Astrocyte (in vitro differentiated cells and primary cell): ENCODE measurements around the gene VAV1. TPM values are rescaled to one million over a fixed set of nuclear protein-coding genes. Genes with fewer than 3 reads are reported as not detected.
"Not testable (repeated sequence)": the region's sequence is repeated elsewhere in the genome, so short reads cannot be mapped to it uniquely, and the experiment has no call there.

Experiments used
- DNase-seq: peaks from one replicate; pipeline ENCODE4 v3.0.0-alpha.2; 2010; ENCODE audit warnings: low read depth
- FAIRE-seq: peaks from 2 replicates; lab custom pipeline; 2011; peaks lifted over from hg19 to GRCh38; lab: Jason Lieb, UNC
- H2AFZ ChIP-seq: 2 replicates; pipeline ENCODE4 v1.6.0; 2012; ENCODE audit warnings: low read depth, low read length, inconsistent platforms
- H3K27ac ChIP-seq: 2 replicates; pipeline ENCODE4 v1.5.1; 2011; ENCODE audit warnings: low read depth, low read length, inconsistent platforms
- H3K27me3 ChIP-seq: 2 replicates; pipeline ENCODE4 v1.6.0; 2011; ENCODE audit warnings: low read length, inconsistent platforms; ENCODE audit not compliant: insufficient read depth
- H3K36me3 ChIP-seq: 2 replicates; pipeline ENCODE4 v1.5.1; 2011; ENCODE audit warnings: low read length, inconsistent platforms; ENCODE audit not compliant: insufficient read depth
- H3K4me1 ChIP-seq: 2 replicates; pipeline ENCODE4 v1.5.1; 2011; ENCODE audit warnings: low read length, inconsistent platforms; ENCODE audit not compliant: insufficient read depth
- H3K4me2 ChIP-seq: 2 replicates; pipeline ENCODE4 v1.6.0; 2012; ENCODE audit warnings: low read length, inconsistent platforms
- H3K4me3 ChIP-seq: 2 replicates; pipeline ENCODE4 v1.5.1; 2011; ENCODE audit warnings: low read depth, mild to moderate bottlenecking, low read length, inconsistent platforms; ENCODE audit not compliant: insufficient read depth
- H3K79me2 ChIP-seq: 2 replicates; pipeline ENCODE4 v1.6.0; 2012; ENCODE audit warnings: mild to moderate bottlenecking, low read length, inconsistent platforms; ENCODE audit not compliant: insufficient read depth
- H3K9ac ChIP-seq: 2 replicates; pipeline ENCODE4 v1.6.0; 2012; ENCODE audit warnings: mild to moderate bottlenecking, low read length, inconsistent platforms
- H3K9me3 ChIP-seq: 2 replicates; pipeline ENCODE4 v1.5.1; 2012; ENCODE audit warnings: low read depth, mild to moderate bottlenecking, low read length, inconsistent platforms; ENCODE audit not compliant: insufficient read depth
- H4K20me1 ChIP-seq: 2 replicates; pipeline ENCODE4 v1.6.0; 2012; ENCODE audit warnings: low read length, inconsistent platforms; ENCODE audit not compliant: insufficient read depth
- H3K27ac Mint-ChIP-seq: one replicate; pipeline ENCODE4 v1.8.0; 2021; ENCODE audit warnings: mild to moderate bottlenecking, mixed read lengths; ENCODE audit not compliant: unreplicated experiment
- H3K27me3 Mint-ChIP-seq: one replicate; pipeline ENCODE4 v1.8.0; 2021; ENCODE audit warnings: low read depth, mixed read lengths; ENCODE audit not compliant: unreplicated experiment
- H3K36me3 Mint-ChIP-seq: one replicate; pipeline ENCODE4 v1.8.0; 2021; ENCODE audit warnings: low read depth, mixed read lengths; ENCODE audit not compliant: unreplicated experiment
- H3K4me1 Mint-ChIP-seq: one replicate; pipeline ENCODE4 v1.8.0; 2021; ENCODE audit warnings: low read depth, mixed read lengths; ENCODE audit not compliant: unreplicated experiment
- H3K4me3 Mint-ChIP-seq: one replicate; pipeline ENCODE4 v1.8.0; 2021; ENCODE audit warnings: mild to moderate bottlenecking, moderate library complexity, mixed read lengths; ENCODE audit not compliant: unreplicated experiment
- H3K9me3 Mint-ChIP-seq: one replicate; pipeline ENCODE4 v1.8.0; 2021; ENCODE audit warnings: mild to moderate bottlenecking, mixed read lengths; ENCODE audit not compliant: unreplicated experiment
- EZH2 ChIP-seq: IDR thresholded peaks from 2 replicates; pipeline ENCODE4 v1.6.1; 2012; ENCODE audit warnings: mild to moderate bottlenecking, low read length, inconsistent platforms; ENCODE audit not compliant: insufficient read depth
- total RNA-seq: library from RNA; stranded (reverse); gene quantifications from 2 replicates; pipeline ENCODE4 v1.2.1, GENCODE V29; 2021
- TF ChIP-seq, protein P1 (sequence below): IDR thresholded peaks from 2 replicates; pipeline ENCODE4 v1.5.1; 2011; ENCODE audit warnings: low read depth, mild to moderate bottlenecking, inconsistent platforms, low read length, moderate library complexity; ENCODE audit not compliant: insufficient read depth

VAV1 gene
- total RNA-seq, 1 donor from 2014 or later = not detected

DNA sequence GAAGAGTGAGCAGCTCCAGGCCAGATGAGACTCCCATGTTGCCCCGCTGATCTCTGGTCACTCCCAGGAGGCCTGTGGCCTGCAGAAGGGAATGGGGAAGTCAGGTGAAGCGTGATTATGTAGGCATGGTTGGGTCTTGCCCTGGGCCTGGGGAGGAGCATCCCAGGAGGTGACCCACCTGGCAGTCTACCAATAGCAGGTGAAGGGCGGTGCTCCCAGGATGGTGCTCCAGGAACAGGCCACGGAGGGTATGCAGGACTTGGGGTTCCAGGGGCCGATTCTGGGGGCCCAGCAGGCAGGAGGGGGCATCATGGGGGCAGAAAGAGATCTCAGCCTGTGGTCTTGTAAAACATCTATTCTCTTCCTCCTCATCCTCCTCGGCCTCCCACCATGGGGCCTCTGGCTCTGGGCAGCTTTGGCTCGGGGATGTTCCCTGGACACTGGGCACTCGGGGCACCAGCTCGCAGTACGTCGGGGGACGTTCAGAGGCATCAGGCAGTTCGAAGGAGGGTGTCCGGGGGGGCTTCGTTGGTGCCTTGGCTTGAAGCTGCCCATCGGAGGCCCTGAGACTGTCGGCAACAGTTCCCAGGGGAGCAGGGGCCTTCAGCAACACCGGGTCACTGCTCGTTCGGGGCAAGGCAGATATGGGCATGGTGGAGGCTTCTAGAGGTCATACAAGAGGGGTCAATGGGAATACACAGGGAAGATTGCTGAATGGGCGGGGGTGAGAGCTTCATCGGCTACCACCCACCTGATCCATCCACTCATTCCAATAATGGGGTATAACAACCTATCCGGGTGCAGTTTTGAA, 17.6 kb upstream of the VAV1 start:
- Histone ChIP-seq H3K27me3 (no peaks in the 10 kb centered on the region), H3K79me2 (no peaks in the 10 kb centered on the region), H3K4me2 (no peak overlapping the region), H3K4me3 (no peak overlapping the region), H3K4me1 (peaks cover 6% of the 10 kb centered on the region), H3K27ac (no peak overlapping the region), H2AFZ (no peak overlapping the region), H3K36me3 (peaks cover 8% of the 10 kb centered on the region), H3K9ac (no peak overlapping the region), H3K9me3 (no peaks in the 10 kb centered on the region), H4K20me1 (no peaks in the 10 kb centered on the region)
- Mint-ChIP-seq H3K36me3 (peaks cover 3% of the 10 kb centered on the region), H3K4me3 (no peak overlapping the region), H3K27me3 (no peaks in the 10 kb centered on the region), H3K9me3 (no peaks in the 10 kb centered on the region), H3K4me1 (no peaks in the 10 kb centered on the region), H3K27ac (peak overlapping the region; percentile 29)
- FAIRE-seq = no peak
- no peak for DNase-seq
- TF ChIP-seq EZH2 = no peak
- TF ChIP-seq, protein P1, sequence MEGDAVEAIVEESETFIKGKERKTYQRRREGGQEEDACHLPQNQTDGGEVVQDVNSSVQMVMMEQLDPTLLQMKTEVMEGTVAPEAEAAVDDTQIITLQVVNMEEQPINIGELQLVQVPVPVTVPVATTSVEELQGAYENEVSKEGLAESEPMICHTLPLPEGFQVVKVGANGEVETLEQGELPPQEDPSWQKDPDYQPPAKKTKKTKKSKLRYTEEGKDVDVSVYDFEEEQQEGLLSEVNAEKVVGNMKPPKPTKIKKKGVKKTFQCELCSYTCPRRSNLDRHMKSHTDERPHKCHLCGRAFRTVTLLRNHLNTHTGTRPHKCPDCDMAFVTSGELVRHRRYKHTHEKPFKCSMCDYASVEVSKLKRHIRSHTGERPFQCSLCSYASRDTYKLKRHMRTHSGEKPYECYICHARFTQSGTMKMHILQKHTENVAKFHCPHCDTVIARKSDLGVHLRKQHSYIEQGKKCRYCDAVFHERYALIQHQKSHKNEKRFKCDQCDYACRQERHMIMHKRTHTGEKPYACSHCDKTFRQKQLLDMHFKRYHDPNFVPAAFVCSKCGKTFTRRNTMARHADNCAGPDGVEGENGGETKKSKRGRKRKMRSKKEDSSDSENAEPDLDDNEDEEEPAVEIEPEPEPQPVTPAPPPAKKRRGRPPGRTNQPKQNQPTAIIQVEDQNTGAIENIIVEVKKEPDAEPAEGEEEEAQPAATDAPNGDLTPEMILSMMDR = no peak

DNA sequence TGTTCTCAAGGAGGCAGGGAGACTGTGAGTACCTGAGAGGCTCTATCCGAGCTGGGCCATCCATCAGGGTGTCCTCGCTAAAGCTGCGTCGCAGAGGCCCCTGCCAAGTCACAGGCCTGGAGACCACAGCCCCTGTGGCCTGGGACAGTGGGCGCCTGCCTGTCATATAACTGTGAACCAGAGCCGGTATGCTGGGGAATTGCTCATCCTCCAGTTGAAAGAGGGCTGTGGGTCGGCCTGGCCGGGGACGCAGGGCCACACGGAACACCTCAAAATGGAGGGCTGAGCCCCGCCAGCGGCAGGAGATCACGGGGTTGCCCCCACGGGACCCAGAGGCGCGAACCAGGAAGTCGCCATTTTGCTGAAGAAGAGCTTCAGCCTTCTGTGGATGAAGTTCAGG, 11.9 kb upstream of the VAV1 start:
- Mint-ChIP-seq H3K27me3 (no peaks in the 10 kb centered on the region), H3K4me1 (peaks cover under 1% of the 10 kb centered on the region), H3K36me3 (no peaks in the 10 kb centered on the region), H3K9me3 (no peaks in the 10 kb centered on the region), H3K27ac (no peak overlapping the region), H3K4me3 (no peak overlapping the region)
- Histone ChIP-seq H3K9ac (no peak overlapping the region), H3K79me2 (no peaks in the 10 kb centered on the region), H3K4me1 (no peaks in the 10 kb centered on the region), H4K20me1 (no peaks in the 10 kb centered on the region), H3K9me3 (no peaks in the 10 kb centered on the region), H3K27me3 (no peaks in the 10 kb centered on the region), H2AFZ (no peak overlapping the region), H3K4me2 (no peak overlapping the region), H3K27ac (no peak overlapping the region), H3K4me3 (no peak overlapping the region), H3K36me3 (no peaks in the 10 kb centered on the region)
- FAIRE-seq = no peak
- TF ChIP-seq, protein P1 = no peak
- TF ChIP-seq EZH2 = no peak
- no peak for DNase-seq

DNA sequence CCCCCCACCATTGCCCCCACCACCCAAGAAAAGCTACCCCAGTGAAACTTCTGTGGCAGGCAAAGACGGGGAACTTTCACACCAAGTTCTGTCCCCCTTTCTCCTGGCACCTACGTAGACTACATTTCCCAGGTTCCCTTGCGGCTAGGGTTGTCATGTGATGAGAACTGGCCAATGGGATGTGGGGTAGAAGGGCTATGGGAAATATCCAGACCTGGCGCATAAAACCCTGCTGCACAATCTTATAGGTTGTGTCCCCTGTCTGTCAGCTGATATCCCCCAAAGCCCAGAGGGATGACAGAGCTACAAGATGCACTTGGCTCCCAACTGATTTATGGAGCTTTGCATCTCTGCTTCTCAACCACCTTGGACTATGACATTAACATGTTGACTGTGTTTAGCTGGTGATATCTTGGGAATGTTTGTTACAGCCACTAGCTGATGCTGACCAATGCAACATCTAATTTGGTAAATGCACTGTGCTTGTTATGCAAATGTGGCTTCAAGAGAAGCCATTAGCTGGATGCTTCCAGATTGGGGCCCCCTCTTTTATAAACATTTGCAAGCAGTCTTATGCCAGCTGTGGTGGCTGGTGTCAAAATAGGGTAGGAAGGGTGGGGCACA, 11.3 kb upstream of the VAV1 start:
- Histone ChIP-seq H3K4me1 (no peaks in the 10 kb centered on the region), H3K27ac (no peak overlapping the region), H2AFZ (no peak overlapping the region), H3K9me3 (no peaks in the 10 kb centered on the region), H3K4me3 (no peak overlapping the region), H3K27me3 (no peaks in the 10 kb centered on the region), H3K4me2 (no peak overlapping the region), H4K20me1 (no peaks in the 10 kb centered on the region), H3K9ac (no peak overlapping the region), H3K36me3 (no peaks in the 10 kb centered on the region), H3K79me2 (no peaks in the 10 kb centered on the region)
- Mint-ChIP-seq H3K9me3 (no peaks in the 10 kb centered on the region), H3K27ac (no peak overlapping the region), H3K36me3 (no peaks in the 10 kb centered on the region), H3K27me3 (peaks cover 3% of the 10 kb centered on the region), H3K4me3 (no peak overlapping the region), H3K4me1 (peaks cover 6% of the 10 kb centered on the region)
- TF ChIP-seq EZH2 = no peak
- TF ChIP-seq, protein P1 = no peak
- FAIRE-seq (no peak), DNase-seq (no peak)

DNA sequence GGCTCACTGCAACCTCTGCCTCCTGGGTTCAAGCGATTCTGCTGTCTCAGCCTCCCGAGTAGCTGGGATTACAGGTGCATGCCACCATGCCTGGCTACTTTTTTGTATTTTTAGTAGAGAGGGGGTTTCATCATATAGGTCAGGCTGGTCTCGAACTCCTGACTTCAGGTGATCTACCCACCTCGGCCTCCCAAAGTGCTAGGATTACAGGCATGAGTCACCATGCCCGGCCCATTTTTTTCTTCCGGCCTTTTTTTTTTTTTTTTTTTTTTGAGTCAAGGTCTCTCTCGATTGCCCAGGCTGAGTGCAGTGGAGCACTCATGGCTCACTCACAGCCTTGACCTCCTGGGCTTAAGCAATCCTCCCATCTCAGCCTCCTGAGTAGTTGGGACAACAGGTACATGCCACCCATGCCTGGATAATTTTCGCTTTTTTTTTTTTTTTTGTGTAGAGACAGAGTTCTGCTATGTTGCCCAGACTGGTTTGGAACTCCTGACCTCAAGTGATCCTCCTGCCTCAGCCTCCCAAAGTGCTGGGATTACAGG, 10.2 kb upstream of the VAV1 start:
- H3K4me2 ChIP-seq, H3K36me3 Mint-ChIP-seq, H3K36me3 ChIP-seq, H3K4me3 ChIP-seq, H3K9me3 ChIP-seq, H3K9ac ChIP-seq, H4K20me1 ChIP-seq, H3K4me3 Mint-ChIP-seq, H3K9me3 Mint-ChIP-seq, DNase-seq, FAIRE-seq, H3K27ac Mint-ChIP-seq, H3K4me1 ChIP-seq, H2AFZ ChIP-seq, H3K27ac ChIP-seq, H3K79me2 ChIP-seq: not testable (repeated sequence)
- H3K27me3 ChIP-seq = peaks cover 10% of the 10 kb centered on the region
- H3K27me3 Mint-ChIP-seq = peaks cover 13% of the 10 kb centered on the region
- peaks cover 12% of the 10 kb centered on the region for H3K4me1 Mint-ChIP-seq
